ENCODE results near the gene CNST.

The CNST gene

GRCh38 chr1:246566128-246566812 lies at the start of gene CNST, which contains the start of gene TFB2M:
CNST (plus strand) TSS chr1:246566456; CDS start chr1:246591563, 25,107 bp downstream.
TFB2M (minus strand) TSS chr1:246566261; CDS start chr1:246566138, 123 bp downstream.
- Histone ChIP-seq H3K9me3 (ENCODE audit: severe bottlenecking) (no peaks in the 10 kb centered on the region), H3K36me3 (peaks cover 26% of the 10 kb centered on the region), H3K27me3 (ENCODE audit: insufficient read depth, low read depth, severe bottlenecking) (no peaks in the 10 kb centered on the region), H3K27ac (peak within 1 kb of the TSS; percentile 89), H3K4me3 (ENCODE audit: low read depth, low read length) (peak within 1 kb of the TSS; percentile 86)
- DNase-seq = peak; percentile 99
- TF ChIP-seq CTCF (IDR thresholded peaks at IDR 0.05; ENCODE audit: low read depth, low read length) = no peak

GRCh38 chr1:246517391-246517790 lies 48.9 kb upstream of the CNST start:
- H3K9me3 ChIP-seq (ENCODE audit: severe bottlenecking) = peaks cover 42% of the 10 kb centered on the region
- no peak for TF ChIP-seq CTCF (IDR thresholded peaks at IDR 0.05; ENCODE audit: low read depth, low read length)
- no peaks in the 10 kb centered on the region for H3K36me3 ChIP-seq
- no peak overlapping the region for H3K4me3 ChIP-seq (ENCODE audit: low read depth, low read length)
- no peaks in the 10 kb centered on the region for H3K27me3 ChIP-seq (ENCODE audit: insufficient read depth, low read depth, severe bottlenecking)
- H3K27ac ChIP-seq = no peak overlapping the region
- no peak for DNase-seq

- DNase-seq = no peak
- Histone ChIP-seq H3K9me3 (ENCODE audit: severe bottlenecking) (peaks cover 34% of the 10 kb centered on the region), H3K27me3 (ENCODE audit: insufficient read depth, low read depth, severe bottlenecking) (no peaks in the 10 kb centered on the region), H3K4me3 (ENCODE audit: low read depth, low read length) (no peak overlapping the region), H3K36me3 (no peaks in the 10 kb centered on the region), H3K27ac (no peak overlapping the region)
- TF ChIP-seq CTCF (IDR thresholded peaks at IDR 0.05; ENCODE audit: low read depth, low read length) = no peak
Measured at GRCh38 chr1:246518456-246519205, 47.6 kb upstream of the CNST start.

GRCh38 chr1:246519514-246519913 lies 46.7 kb upstream of the CNST start:
- H3K27me3 ChIP-seq (ENCODE audit: insufficient read depth, low read depth, severe bottlenecking) = no peaks in the 10 kb centered on the region
- peaks cover 25% of the 10 kb centered on the region for H3K9me3 ChIP-seq (ENCODE audit: severe bottlenecking)
- no peaks in the 10 kb centered on the region for H3K36me3 ChIP-seq
- no peak for TF ChIP-seq CTCF (IDR thresholded peaks at IDR 0.05; ENCODE audit: low read depth, low read length)
- H3K27ac ChIP-seq = no peak overlapping the region
- no peak overlapping the region for H3K4me3 ChIP-seq (ENCODE audit: low read depth, low read length)
- no peak for DNase-seq

- Histone ChIP-seq H3K27me3 (ENCODE audit: insufficient read depth, low read depth, severe bottlenecking) (no peaks in the 10 kb centered on the region), H3K36me3 (no peaks in the 10 kb centered on the region), H3K27ac (no peak overlapping the region), H3K4me3 (ENCODE audit: low read depth, low read length) (no peak overlapping the region), H3K9me3 (ENCODE audit: severe bottlenecking) (peaks cover 15% of the 10 kb centered on the region)
- no peak for DNase-seq
- TF ChIP-seq CTCF (IDR thresholded peaks at IDR 0.05; ENCODE audit: low read depth, low read length) = no peak
Measured at GRCh38 chr1:246526380-246526779, 39.9 kb upstream of the CNST start.
